H9 (cell line): ENCODE data around the gene CCDC141. TPM values are rescaled to one million over a fixed set of nuclear protein-coding genes. Genes with fewer than 3 reads are reported as not detected.

Experiments used
- DNase-seq: peaks from one replicate; pipeline ENCODE4 v3.0.0-alpha.2; 2017
- H2AFZ ChIP-seq: one replicate; pipeline ENCODE4 v1.6.1; 2013; ENCODE audit warnings: mild to moderate bottlenecking, low read length, control low read depth, moderate library complexity
- H2AK5ac ChIP-seq: 2 replicates; pipeline ENCODE4 v1.6.1; 2013; ENCODE audit warnings: low read length, control low read depth, mixed read lengths; ENCODE audit not compliant: insufficient read length
- H2BK120ac ChIP-seq: one replicate; pipeline ENCODE4 v1.6.1; 2013; ENCODE audit warnings: low read depth, mild to moderate bottlenecking, low read length, control low read depth, inconsistent platforms; ENCODE audit not compliant: poor library complexity, severe bottlenecking
- H2BK12ac ChIP-seq: 2 replicates; pipeline ENCODE4 v1.6.1; 2013; ENCODE audit warnings: low read length, control low read depth, mixed read lengths, low read depth; ENCODE audit not compliant: insufficient read length
- H2BK15ac ChIP-seq: 2 replicates; pipeline ENCODE4 v1.6.1; 2013; ENCODE audit warnings: low read depth, low read length, control low read depth
- H2BK20ac ChIP-seq: one replicate; pipeline ENCODE4 v1.6.1; 2013; ENCODE audit warnings: low read depth, mild to moderate bottlenecking, low read length, control low read depth, inconsistent platforms; ENCODE audit not compliant: poor library complexity, severe bottlenecking
- H2BK5ac ChIP-seq: 2 replicates; pipeline ENCODE4 v1.6.1; 2013; ENCODE audit warnings: low read length, control low read depth, mixed read lengths; ENCODE audit not compliant: insufficient read length
- H3K14ac ChIP-seq: 2 replicates; pipeline ENCODE4 v1.6.1; 2013; ENCODE audit warnings: low read length, control low read depth; ENCODE audit not compliant: insufficient read depth
- H3K18ac ChIP-seq: 2 replicates; pipeline ENCODE4 v1.6.1; 2013; ENCODE audit warnings: low read depth, mild to moderate bottlenecking, mixed read lengths, low read length, control low read depth; ENCODE audit not compliant: insufficient read length
- H3K23ac ChIP-seq: 2 replicates; pipeline ENCODE4 v1.6.1; 2013; ENCODE audit warnings: low read length, control low read depth, mixed read lengths, low read depth; ENCODE audit not compliant: insufficient read length
- H3K23me2 ChIP-seq: 2 replicates; pipeline ENCODE4 v1.6.1; 2013; ENCODE audit warnings: low read depth, mild to moderate bottlenecking, mixed read lengths, low read length, control low read depth; ENCODE audit not compliant: insufficient read length, poor library complexity, severe bottlenecking
- H3K27ac ChIP-seq: 2 replicates; pipeline ENCODE4 v1.5.1; 2013; ENCODE audit warnings: low read length, control low read depth, mixed read lengths, low read depth; ENCODE audit not compliant: insufficient read length
- H3K27me3 ChIP-seq: 2 replicates; pipeline ENCODE4 v1.6.1; 2013; ENCODE audit warnings: low read length, control low read depth, inconsistent platforms; ENCODE audit not compliant: insufficient read depth
- H3K4ac ChIP-seq: 2 replicates; pipeline ENCODE4 v1.6.1; 2013; ENCODE audit warnings: low read depth, mild to moderate bottlenecking, control low read depth, inconsistent platforms, low read length, moderate library complexity
- H3K4me1 ChIP-seq: 2 replicates; pipeline ENCODE4 v1.6.1; 2013; ENCODE audit warnings: low read length, control low read depth, inconsistent platforms; ENCODE audit not compliant: insufficient read depth
- H3K4me2 ChIP-seq: 2 replicates; pipeline ENCODE4 v1.6.1; 2013; ENCODE audit warnings: low read length, control low read depth, mixed read lengths; ENCODE audit not compliant: insufficient read length, insufficient read depth
- H3K56ac ChIP-seq: 2 replicates; pipeline ENCODE4 v1.6.1; 2013; ENCODE audit warnings: low read depth, mild to moderate bottlenecking, mixed read lengths, low read length, control low read depth; ENCODE audit not compliant: insufficient read length
- H3K79me1 ChIP-seq: 2 replicates; pipeline ENCODE4 v1.6.1; 2013; ENCODE audit warnings: low read depth, mild to moderate bottlenecking, moderate library complexity, low read length, control low read depth, inconsistent platforms; ENCODE audit not compliant: insufficient read depth, poor library complexity, severe bottlenecking
- H3K79me2 ChIP-seq: 2 replicates; pipeline ENCODE4 v1.6.1; 2013; ENCODE audit warnings: low read length, control low read depth, inconsistent platforms; ENCODE audit not compliant: insufficient read depth
- H3K9ac ChIP-seq: 2 replicates; pipeline ENCODE4 v1.6.1; 2013; ENCODE audit warnings: low read length, control low read depth, mixed read lengths; ENCODE audit not compliant: insufficient read length; ENCODE audit errors: extremely low read depth
- H3K9me3 ChIP-seq: one replicate; pipeline ENCODE4 v1.6.1; 2013; ENCODE audit warnings: low read depth, low read length, inconsistent platforms; ENCODE audit not compliant: control insufficient read depth
- H3T11ph ChIP-seq: one replicate; pipeline ENCODE4 v1.6.1; 2013; ENCODE audit warnings: mild to moderate bottlenecking, low read length, control low read depth, inconsistent platforms
- H4K20me1 ChIP-seq: one replicate; pipeline ENCODE4 v1.6.1; 2013; ENCODE audit not compliant: control insufficient read depth, insufficient read length, insufficient read depth
- H4K5ac ChIP-seq: 2 replicates; pipeline ENCODE4 v1.6.1; 2013; ENCODE audit warnings: low read depth, mild to moderate bottlenecking, mixed read lengths, low read length, control low read depth; ENCODE audit not compliant: insufficient read length
- H4K8ac ChIP-seq: replicated peaks from 2 replicates; pipeline ENCODE4 v1.6.1; 2013; ENCODE audit warnings: low read length, control low read depth, mixed read lengths, low read depth; ENCODE audit not compliant: insufficient read length
- H4K91ac ChIP-seq: 2 replicates; pipeline ENCODE4 v1.6.1; 2013; ENCODE audit warnings: low read depth, mild to moderate bottlenecking, moderate library complexity, mixed read lengths, low read length, control low read depth; ENCODE audit not compliant: insufficient read length
- H3K27ac Mint-ChIP-seq, 3 experiments: 2 replicates in 2 of 3; 3 replicates in 1 of 3; pipeline ENCODE4 v1.8.0; 2020 to 2021; ENCODE audit warnings: mixed read lengths in 3 of 3, mild to moderate bottlenecking in 1 of 3, moderate library complexity in 1 of 3
- H3K27me3 Mint-ChIP-seq: 2 replicates; pipeline ENCODE4 v1.8.0; 2021; ENCODE audit warnings: low read depth, mild to moderate bottlenecking, moderate library complexity, mixed read lengths
- H3K36me3 Mint-ChIP-seq, 3 experiments: 2 replicates in 2 of 3; 3 replicates in 1 of 3; pipeline ENCODE4 v1.8.0; 2020 to 2021; ENCODE audit warnings: low read depth in 3 of 3, mixed read lengths in 3 of 3; ENCODE audit not compliant: insufficient read depth in 1 of 3
- H3K4me1 Mint-ChIP-seq, 2 experiments: 2 replicates each; pipeline ENCODE4 v1.8.0; 2020; ENCODE audit warnings: mixed read lengths in 2 of 2
- H3K4me3 Mint-ChIP-seq, 2 experiments: 2 replicates in 1 of 2; 3 replicates in 1 of 2; pipeline ENCODE4 v1.8.0; 2020 to 2021; ENCODE audit warnings: mild to moderate bottlenecking in 2 of 2, mixed read lengths in 2 of 2, moderate library complexity in 1 of 2
- H3K9me3 Mint-ChIP-seq, 2 experiments: 2 replicates in 1 of 2; 3 replicates in 1 of 2; pipeline ENCODE4 v1.8.0; 2020; ENCODE audit warnings: mild to moderate bottlenecking in 2 of 2, mixed read lengths in 2 of 2, moderate library complexity in 1 of 2
- WGBS: extraction: QIAGEN DNeasy Blood & Tissue Kit; methylation state at CpG from one replicate; pipeline ENCODE4 v1.1.7; 2013; ENCODE audit warnings: missing lambda C conversion rate, low lambda C conversion rate, mixed read lengths; ENCODE audit not compliant: insufficient read length; ENCODE audit errors: extremely low coverage; 5-methylcytosine and 5-hydroxymethylcytosine counted together
- total RNA-seq: library from RNA; stranded (reverse); gene quantifications from 2 replicates; pipeline ENCODE4 v1.2.1, GENCODE V29; 2021
- TF ChIP-seq, protein P1 (sequence below): fragments of 200-600 bp; sonication (generic); conservative IDR thresholded peaks from 3 replicates; pipeline ENCODE4 v1.8.0; 2021; ENCODE audit warnings: antibody characterized with exemption, mild to moderate bottlenecking

Gene CCDC141
- total RNA-seq, 1 experiment from 2014 or later: 1.0 TPM

DNA sequence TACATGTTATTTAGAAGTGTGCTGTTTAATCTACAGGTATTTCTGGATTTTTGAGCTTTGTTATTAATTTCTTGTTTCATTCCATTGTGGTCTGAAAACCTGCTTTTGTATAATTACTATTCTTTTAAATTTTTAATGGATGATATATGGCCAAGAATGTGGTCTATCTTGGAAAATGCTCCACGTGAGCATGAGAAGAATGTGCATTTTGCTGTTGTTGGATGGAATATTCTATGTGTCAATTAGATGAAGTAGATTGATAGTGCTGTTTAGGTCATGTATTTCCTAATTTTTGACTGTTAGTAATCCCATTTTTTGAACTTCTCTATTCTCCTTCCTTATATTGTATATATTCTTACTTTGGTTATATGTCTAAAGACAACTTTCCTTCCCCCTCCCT lies 222.8 kb downstream of the CCDC141 start:
- no peak overlapping the region for H4K5ac ChIP-seq
- H2BK12ac ChIP-seq: no peak overlapping the region
- H3T11ph ChIP-seq: no peak overlapping the region
- H3K27ac ChIP-seq: no peak overlapping the region
- no peaks in the 10 kb centered on the region for H3K4me1 ChIP-seq
- DNase-seq: no peak
- no peak overlapping the region for H3K4me2 ChIP-seq
- H3K4me3 Mint-ChIP-seq: no peak overlapping the region
- H3K27me3 Mint-ChIP-seq: no peaks in the 10 kb centered on the region
- H2BK120ac ChIP-seq: no peak overlapping the region
- no peak overlapping the region for H2AK5ac ChIP-seq
- peaks cover 10 to 15% of the 10 kb centered on the region in 2 experiments for H3K4me1 Mint-ChIP-seq
- H2BK15ac ChIP-seq: no peak overlapping the region
- H3K9me3 ChIP-seq: no peaks in the 10 kb centered on the region
- H3K18ac ChIP-seq: no peak overlapping the region
- no peak overlapping the region for H3K4ac ChIP-seq
- H3K27ac Mint-ChIP-seq: no peak overlapping the region
- H3K9ac ChIP-seq: no peak overlapping the region
- TF ChIP-seq, protein P1, sequence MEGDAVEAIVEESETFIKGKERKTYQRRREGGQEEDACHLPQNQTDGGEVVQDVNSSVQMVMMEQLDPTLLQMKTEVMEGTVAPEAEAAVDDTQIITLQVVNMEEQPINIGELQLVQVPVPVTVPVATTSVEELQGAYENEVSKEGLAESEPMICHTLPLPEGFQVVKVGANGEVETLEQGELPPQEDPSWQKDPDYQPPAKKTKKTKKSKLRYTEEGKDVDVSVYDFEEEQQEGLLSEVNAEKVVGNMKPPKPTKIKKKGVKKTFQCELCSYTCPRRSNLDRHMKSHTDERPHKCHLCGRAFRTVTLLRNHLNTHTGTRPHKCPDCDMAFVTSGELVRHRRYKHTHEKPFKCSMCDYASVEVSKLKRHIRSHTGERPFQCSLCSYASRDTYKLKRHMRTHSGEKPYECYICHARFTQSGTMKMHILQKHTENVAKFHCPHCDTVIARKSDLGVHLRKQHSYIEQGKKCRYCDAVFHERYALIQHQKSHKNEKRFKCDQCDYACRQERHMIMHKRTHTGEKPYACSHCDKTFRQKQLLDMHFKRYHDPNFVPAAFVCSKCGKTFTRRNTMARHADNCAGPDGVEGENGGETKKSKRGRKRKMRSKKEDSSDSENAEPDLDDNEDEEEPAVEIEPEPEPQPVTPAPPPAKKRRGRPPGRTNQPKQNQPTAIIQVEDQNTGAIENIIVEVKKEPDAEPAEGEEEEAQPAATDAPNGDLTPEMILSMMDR: no peak
- H3K27me3 ChIP-seq: no peaks in the 10 kb centered on the region
- WGBS: no CpG with 5 or more reads among the region's 1 CpG
- H2AFZ ChIP-seq: no peak overlapping the region
- H2BK5ac ChIP-seq: no peak overlapping the region
- H3K79me2 ChIP-seq: no peaks in the 10 kb centered on the region
- H3K36me3 Mint-ChIP-seq: no peaks in the 10 kb centered on the region
- H3K79me1 ChIP-seq: no peaks in the 10 kb centered on the region
- H2BK20ac ChIP-seq: no peak overlapping the region
- H3K14ac ChIP-seq: no peak overlapping the region
- no peak overlapping the region for H3K23ac ChIP-seq
- H4K8ac ChIP-seq: no peak overlapping the region
- H3K23me2 ChIP-seq: no peaks in the 10 kb centered on the region
- peaks cover 0 to 3% of the 10 kb centered on the region in 2 experiments; a peak in 1 of 5 replicates for H3K9me3 Mint-ChIP-seq
- H3K56ac ChIP-seq: no peak overlapping the region
- no peaks in the 10 kb centered on the region for H4K20me1 ChIP-seq
- H4K91ac ChIP-seq: no peak overlapping the region
